Measurements from ENCODE around the gene STUB1.

The STUB1 gene

DNA sequence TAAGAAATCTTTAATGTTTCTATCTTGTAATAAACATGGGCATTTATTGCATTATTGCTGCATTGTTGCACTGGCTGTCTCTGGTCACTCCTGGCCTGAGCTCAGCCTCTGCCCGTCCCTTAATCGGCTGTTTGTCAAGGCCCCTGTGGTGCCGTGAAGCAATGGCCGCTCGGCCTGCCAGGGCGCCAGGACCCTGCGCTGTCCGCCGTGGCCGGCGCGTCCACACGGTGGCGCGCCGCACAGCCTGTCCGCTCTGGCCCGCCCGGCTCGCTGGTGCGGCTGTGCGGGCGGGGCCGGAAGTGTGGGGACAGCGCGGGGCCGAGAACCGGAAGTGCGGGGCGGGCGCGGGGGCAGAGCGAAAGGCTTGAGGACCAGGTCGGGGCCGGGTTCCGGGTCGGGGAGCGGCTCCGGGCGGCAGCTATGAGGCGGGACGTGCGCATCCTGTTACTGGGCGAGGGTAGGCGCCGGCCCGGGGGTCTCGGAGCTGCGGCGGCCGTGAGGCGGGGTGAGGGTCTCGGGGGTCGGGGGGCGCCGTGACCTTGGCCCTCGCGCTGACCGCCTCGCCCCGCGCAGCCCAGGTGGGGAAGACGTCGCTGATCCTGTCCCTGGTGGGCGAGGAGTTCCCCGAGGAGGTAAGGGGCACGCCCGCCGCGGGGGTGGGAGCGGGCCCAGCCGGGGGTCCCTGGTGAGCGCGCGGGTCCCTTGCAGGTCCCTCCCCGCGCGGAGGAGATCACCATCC is 12.3 kb upstream of the STUB1 start, which contains the start of gene RHOT2:
Gene RHOT2, plus strand, starts transcription at position 353 of the 739 bp plus-strand sequence. Its CDS starts 68 bp downstream, at position 421.
- peak; percentile 95 for DNase-seq

DNA sequence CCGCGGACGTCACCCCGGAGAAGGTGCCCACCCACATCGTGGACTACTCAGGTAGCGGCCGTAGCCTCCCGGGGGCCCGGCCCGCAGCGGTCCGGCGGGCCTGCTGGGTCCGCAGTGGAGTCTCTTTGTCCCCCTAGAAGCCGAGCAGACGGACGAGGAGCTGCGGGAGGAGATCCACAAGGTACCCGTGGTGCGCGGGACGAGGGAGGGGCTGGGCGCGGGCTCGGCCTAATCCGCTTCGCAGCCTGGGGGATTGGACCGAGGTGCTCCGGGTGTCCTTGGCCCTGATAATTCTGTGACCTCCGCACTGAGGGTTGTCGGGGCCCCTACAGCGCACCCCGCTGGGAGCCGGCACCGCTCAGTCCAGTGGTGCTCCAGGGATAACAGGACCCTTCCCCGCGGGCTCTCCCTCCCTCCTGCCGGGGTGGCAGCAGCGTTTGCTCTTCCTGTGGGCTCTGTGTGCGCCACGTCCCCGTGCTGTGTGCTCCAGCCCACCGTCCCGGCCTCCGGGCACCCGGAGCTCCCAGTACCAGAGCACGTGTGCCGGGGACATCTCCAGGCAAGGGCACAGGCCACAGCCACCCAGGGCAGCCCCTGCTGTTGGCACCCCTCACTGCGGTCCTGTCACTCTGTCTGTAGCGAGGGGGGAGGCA is 11.6 kb upstream of the STUB1 start:
- peak; percentile 13 for DNase-seq

DNA sequence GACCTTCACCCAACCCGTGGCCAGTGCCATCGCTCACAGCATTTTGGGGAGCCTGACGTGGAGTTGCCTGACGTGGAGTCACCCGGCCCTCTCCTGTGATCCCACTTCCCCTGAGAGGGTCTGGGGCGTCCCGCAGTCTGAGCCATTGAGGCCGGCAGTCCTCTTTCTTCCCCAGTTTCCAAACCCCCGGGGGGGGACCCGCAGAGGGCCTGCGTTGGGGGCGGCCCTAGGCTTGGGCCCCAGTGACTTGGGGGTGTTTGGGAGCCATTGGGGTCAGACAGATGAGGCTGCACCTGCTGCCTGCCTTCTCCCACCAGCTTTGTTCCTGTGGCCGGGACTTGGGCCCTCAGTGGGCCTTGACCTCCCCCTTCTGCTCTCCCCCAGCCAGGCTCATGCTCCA is 10.5 kb upstream of the STUB1 start:
- DNase-seq: no peak

DNA sequence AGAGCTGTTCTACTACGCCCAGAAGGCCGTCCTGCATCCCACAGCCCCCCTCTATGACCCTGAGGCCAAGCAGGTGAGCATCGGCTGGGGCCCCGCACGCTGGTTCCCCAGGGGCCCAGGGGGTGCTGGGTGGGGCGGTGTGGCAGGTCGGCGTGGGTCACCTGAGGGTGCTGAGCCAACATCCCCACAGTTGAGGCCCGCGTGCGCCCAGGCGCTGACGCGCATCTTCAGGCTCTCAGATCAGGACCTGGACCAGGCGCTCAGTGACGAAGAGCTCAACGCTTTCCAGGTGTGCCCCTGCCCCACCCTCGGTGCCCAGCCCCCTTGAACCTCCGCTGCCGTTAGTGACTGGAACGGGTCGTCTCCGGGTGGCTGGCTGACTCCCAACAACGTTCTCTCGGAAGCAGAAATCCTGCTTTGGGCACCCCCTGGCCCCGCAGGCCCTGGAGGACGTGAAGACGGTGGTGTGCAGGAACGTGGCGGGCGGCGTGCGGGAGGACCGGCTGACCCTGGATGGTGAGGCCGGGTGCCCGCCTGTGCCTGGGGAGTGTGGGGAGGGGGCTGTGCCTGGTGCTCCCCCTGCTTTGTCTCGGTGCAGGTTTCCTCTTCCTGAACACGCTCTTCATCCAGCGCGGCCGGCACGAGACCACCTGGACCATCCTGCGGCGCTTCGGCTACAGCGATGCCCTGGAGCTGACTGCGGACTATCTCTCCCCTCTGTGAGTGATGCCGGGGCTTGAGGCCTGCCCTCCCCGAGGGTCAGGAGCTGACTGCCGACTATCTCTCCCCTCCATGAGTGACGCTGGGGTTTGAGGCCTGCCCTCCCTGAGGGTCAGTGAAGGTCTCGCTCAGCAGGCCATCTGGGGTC is 9.5 kb upstream of the STUB1 start:
- DNase-seq: no peak

DNA sequence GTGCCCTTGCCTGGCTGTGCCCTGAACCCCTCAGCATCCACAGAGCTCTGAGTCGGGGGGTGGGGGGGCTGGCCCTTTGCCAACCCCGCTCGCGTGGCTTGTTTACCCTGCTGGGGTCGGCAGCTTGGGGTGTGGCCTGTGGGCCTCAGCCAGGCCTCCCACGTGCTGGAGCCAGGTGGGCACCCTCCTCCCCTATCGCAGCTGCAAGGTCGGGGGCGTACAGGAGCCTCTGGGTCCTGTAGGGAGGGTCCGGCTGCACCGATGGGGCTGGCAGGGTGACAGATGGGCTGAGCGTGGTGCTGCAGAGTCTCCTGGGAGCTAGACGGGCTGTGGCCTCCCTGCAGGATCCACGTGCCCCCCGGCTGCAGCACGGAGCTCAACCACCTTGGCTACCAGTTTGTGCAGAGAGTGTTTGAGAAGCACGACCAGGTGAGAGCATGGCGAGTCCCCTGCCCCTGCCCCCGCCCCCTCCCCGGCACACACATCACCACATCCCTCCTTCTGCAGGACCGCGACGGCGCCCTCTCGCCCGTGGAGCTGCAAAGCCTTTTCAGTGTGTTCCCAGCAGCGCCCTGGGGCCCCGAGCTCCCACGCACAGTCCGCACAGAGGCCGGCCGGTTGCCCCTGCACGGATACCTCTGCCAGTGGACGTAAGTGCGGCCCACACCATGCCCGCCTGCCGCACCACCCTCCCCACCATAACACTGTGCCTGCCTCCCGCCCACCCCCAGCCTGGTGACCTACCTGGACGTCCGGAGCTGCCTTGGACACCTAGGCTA is 8.7 kb upstream of the STUB1 start:
- no peak for DNase-seq

DNA sequence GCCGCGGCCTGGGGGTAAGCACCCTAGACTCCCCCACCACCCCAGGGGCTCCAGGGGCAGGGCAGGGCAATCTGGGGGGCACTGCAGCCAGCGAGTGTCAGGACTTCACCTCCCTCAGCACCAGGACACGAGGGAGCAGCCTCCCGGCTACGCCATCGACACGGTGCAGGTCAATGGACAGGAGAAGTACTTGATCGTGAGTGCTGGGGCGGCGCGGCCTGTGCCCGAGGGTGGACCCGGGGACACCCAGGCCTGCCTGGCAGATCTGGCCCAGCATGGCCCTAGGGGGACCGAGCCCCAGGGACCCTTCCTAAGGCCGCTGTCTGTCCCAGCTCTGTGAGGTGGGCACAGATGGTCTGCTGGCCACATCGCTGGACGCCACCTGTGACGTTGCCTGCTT is 7.8 kb upstream of the STUB1 start:
- DNase-seq: no peak

DNA sequence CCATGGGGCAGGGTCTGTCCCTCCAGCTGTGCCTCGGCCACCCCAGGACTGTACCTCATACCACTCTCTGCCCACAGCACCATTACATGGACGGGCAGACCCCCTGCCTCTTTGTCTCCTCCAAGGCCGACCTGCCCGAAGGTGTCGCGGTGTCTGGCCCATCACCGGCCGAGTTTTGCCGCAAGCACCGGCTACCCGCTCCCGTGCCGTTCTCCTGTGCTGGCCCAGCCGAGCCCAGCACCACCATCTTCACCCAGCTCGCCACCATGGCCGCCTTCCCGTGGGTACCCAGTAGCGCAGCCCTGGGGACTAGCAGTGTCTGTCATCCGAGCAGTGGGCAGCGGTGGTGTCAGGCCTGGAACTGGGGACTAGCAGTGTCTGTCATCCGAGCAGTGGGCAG is 7.4 kb upstream of the STUB1 start:
- DNase-seq: no peak

DNA sequence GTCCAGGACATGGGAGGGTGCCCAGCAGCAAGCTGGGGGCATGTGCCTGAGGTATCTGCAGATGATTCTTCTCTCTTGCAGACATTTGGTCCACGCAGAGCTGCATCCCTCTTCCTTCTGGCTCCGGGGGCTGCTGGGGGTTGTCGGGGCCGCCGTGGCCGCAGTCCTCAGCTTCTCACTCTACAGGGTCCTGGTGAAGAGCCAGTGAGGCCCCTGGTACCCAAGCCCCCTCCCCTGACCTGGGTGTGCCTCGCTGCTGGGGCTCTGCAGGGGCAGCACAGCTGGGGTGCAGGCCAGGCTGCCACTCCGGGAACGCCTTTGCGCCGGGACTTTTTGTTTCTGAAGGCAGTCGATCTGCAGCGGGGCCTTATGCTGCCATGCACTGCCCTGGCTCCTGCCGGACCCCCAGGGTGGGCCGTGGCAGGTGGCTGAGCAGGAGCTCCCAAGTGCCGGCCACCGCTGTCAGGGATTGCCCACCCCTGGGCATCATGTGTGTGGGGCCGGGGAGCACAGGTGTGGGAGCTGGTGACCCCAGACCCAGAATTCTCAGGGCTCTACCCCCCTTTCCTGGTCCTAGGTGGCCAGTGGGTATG is 6.7 kb upstream of the STUB1 start:
- DNase-seq: no peak

DNA sequence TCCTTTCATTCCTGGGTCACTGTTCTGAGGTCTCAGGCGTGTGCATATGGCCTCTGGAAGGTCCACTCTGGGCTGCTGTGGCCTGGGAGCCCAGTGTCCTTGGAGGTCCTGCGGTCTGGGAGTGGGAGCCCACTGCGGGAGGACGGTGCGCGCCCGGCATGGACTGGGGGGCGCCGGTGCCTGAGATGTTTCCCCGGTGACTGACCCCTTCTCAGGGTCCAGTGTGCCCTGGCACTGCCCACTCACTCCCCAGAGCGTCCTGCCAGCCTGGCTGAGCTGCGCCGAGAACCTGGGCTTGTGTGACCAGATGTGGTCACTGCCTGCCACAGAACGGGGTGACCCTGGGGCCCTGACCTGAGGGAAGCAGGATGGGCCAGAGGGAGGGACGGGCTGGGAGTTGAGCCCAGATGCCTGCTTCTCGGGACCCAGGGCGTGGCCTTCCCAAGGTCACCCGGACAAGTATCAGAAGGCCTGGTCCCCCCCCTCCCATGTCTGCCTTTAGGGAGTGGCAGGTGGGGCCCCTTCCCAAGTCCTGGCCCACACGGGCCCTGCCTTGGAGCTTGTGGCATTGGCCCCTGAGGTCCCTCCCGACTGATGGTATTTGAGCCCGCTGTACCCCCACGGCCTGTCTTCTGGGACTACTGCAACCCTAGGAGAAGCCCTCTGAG is 5.9 kb upstream of the STUB1 start:
- no peak for DNase-seq

DNA sequence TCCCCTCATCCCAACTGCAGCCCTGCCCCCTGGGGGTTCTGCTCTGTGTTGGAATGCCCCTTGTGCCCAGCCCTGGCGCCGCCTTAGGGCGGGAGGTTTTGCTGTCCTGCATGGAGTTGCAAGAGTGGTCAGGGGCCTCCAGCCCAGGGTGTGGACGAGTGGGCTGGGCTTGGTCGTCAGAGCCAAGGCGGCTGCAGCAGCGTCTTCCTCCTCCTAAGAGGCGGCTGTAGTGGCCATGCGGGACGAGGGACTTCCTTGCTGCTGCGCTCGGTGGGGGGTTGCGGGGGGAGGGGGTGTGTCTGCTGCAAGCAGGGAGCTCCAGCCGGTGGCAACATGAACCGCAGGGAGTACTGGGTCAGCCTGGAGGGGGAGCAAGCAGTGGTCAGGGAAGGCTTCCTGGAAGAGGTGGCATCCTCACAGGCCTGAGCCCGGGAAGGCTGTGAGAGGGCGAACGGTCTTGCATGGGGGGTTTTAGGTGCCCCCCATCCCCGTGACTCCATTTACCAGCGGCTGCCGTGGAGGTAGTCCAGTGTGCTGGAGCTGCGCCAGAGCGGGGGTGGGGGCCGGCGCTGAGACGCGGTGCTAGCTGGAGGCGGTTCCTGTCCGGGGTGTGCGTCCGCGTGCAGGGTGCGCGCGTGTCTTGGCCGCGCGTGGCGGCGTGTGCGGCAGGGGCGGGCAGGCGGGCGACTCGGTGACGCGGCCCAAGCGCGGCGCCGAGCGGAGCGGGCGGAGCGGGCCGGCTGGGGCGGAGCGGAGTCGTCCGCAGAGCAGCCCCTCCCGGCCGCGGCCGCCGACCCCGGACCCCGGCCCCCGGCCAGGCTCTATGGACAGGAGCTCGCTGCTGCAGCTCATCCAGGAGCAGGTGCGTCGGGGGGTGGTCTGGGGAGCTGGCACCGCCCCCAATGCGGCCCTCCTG is 5.0 kb upstream of the STUB1 start, which contains the start of gene RHBDL1:
Gene RHBDL1, plus strand, starts transcription at position 704 of the 916 bp plus-strand sequence. Its CDS starts 120 bp downstream, at position 824.
- DNase-seq: peak; percentile 55

DNA sequence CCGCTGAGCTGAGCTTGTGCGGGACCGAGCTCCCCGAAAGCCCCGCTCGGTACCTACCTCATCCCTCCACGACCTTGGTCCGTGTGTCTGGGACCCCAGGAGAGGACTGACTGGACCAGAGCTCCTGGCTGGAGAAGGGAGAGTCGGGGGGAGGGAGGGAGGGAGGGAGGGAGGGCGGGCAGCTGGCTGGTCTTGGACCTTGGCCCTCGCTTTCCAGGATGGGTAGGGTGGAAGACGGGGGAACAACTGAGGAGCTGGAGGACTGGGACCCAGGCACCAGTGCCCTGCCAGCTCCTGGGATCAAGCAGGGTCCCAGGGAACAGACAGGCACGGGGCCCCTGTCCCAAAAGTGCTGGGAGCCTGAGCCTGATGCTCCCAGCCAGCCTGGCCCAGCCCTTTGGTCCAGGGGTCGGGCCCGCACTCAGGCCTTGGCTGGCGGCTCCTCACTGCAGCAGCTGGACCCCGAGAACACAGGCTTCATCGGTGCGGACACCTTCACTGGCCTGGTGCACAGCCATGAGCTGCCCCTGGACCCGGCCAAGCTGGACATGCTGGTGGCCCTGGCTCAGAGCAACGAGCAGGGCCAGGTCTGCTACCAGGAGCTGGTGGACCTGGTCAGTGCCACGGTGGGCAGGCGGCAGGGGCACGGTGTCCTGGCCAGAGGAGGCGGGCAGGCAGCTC is 4.2 kb upstream of the STUB1 start:
- DNase-seq: peak; percentile 18

DNA sequence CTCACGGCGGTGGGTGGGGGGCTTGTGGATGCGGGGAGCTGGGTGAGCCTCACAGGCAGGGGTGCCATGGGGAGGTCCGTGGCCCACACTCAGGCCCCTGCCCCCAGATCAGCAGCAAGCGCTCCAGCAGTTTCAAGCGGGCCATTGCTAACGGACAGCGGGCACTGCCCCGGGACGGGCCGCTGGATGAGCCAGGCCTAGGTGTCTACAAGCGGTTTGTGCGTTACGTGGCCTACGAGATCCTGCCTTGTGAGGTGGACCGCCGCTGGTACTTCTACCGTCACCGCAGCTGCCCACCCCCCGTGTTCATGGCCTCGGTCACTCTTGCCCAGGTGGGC is 3.7 kb upstream of the STUB1 start:
- DNase-seq: no peak

DNA sequence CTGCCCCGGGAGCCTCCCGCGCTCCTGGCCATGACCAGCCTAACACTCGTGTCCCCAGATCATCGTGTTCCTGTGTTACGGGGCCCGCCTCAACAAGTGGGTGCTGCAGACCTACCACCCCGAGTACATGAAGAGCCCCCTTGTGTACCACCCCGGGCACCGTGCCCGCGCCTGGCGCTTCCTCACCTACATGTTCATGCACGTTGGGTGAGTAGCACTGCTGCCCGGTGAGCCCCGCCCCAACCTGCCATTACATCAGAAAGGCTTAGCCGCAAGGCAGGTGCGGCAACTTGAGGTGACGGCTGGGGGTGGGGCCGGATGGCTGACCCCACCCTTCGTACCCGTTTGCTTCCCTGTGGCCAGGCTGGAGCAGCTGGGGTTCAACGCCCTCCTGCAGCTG is 3.3 kb upstream of the STUB1 start:
- peak; percentile 30 for DNase-seq

DNA sequence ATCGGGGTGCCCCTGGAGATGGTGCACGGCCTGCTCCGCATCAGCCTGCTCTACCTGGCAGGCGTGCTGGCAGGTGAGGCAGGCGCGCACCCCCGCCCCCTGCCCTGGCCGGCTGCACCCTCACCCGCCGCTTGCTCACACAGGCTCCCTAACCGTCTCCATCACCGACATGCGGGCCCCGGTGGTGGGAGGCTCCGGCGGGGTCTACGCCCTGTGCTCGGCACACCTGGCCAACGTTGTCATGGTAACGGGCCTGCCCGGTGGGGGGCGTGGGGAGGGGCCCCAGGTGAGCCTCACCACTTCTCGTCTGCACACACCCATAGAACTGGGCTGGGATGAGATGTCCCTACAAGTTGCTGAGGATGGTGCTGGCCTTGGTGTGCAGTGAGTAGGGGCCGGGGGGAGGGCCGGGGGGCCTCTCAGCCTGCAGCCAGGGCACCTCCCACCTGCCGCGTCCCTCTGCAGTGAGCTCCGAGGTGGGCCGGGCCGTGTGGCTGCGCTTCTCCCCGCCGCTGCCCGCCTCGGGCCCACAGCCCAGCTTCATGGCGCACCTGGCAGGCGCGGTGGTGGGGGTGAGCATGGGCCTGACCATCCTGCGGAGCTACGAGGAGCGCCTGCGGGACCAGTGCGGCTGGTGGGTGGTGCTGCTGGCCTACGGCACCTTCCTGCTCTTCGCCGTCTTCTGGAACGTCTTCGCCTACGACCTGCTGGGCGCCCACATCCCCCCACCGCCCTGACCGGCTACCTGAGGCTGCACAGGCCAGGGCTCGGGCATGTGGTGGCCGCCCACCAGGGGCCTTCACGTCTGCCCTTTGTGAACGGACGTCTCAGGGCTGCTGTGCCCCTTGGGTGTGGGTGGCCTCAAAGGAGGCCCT is 2.7 kb upstream of the STUB1 start:
- DNase-seq: peak; percentile 24

DNA sequence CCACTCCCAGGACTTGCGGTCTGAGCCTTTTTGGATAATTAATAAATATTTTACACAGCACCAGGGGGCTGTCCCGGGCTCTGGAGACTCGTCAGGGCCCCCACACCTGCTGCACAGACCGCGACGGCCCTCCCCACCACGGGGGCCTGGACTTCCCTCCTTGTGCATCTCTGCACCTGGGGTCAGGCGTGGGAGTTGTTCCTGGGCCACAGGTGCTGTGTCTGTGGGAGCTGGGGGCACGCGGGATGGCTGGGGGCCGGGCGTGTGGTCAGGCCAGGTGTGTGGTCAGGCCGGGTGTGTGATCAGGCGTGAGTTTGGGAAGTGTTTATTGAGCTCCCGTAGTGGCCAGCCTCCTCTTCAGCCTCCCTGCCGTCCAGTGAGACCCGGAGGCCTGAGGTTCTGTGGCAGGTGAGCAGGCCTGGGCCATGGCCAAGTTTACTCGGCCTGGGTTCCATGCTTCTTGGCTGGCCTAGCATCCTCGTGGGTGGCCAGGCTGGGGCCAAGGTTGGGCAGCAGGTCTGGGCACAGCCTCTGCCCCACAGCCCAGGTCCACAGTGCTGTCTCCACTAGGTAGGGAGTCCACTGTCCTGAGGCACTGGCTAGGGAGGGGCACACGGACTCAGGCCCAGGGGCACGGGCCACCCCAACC is 1.9 kb upstream of the STUB1 start:
- no peak for DNase-seq

DNA sequence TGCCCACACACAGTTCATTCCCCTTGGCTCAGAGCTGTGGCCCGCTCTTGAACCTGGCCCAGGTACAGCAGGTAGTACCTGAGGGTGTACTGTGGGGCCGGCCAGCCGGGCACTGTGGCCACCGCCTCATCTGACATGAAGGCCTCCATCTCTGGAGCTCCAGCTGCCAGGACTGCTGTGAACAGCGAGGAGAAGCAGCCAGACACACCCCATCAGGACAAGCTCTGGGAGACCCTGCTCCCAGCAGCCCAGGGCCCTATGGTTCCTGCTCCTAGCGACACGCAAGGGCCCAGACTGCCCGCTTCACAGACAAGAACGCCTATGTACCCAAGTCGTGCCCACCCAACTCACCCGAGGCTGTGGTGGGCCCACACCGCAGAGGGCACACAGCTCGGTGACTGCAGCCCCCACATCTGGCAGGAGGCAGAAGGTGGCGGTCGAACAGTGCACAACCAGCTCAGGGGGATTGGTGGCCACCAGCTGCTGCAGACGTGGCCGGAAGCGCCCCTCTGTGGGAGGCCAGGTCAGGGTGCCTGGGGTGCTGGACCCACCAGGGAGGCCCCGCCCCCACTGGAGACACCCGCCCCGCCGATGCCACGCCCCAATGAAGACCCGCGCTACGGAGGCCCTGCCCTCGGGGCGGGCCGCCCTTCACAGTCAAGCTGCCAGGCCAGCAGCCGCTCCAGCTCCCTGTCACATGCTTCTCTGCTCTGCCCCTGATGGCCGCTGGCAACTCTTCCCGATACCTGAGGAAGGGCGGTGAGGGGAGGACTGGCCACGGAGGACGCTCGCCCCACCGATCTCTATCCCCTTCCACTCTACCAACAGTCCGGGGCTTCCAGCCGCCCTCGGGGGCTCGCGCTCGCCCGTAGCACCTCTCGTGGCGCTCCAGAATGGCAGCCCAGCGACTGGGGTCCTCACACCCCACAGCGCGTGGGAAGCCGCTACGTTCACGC is 1.1 kb upstream of the STUB1 start:
- peak; percentile 88 for DNase-seq

DNA sequence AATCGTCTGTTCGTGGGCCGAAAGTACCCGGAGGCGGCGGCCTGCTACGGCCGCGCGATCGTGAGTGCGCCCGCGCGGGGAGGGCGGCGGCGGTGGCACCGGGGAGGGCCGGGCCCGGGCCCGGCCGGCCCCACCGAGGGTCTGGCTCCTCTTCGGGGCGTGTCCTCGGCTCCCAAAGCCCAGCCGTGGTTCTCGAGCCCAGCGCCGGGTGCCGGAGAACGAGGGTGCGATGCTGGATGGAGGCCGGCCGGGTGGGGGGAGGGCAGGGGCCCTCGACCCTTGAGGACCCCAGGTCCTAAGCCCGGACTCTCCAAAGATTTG is 375 bp downstream of the STUB1 start:
- no peak for DNase-seq

All from eye (tissue), 1 donor.